Measurements from ENCODE around the gene GATAD2A. TPM values are rescaled to one million over a fixed set of nuclear protein-coding genes. Genes with fewer than 3 reads are reported as not detected.

The GATAD2A gene
- total and polyA plus RNA-seq, 9 of the 15 experiments (the other 6 are each of a cell fraction or from before 2014, with no cell fraction given) = 2.4 to 226 (median 44.2) TPM

DNA sequence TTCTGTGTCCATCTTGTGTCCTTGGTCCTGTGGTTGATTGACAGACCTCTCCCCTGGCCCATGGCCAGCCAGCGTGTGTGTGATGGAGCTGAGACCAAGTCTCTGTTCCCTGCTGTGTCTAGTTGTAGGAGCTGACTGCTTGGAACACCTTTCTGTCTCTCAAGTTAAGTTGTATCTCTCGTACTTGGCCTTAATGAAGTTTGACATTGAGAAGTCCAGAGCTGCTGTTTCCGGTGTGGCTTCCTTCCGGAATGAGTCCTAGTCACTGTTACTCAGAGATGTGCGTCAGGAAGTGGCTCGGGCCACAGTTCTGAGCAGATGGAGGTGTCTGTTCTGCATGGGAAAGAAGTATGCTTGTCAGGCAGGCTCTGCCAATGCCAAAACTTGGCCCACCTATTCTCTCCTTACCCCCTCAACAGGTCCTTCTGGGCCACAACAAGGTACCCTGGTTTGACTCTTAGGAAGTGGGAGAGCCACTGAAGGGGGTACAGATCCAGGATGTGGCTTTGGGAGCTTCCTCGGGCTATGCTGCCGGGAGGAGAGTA lies 54.3 kb downstream of the GATAD2A start (continued):
- TF ChIP-seq, protein P1, sequence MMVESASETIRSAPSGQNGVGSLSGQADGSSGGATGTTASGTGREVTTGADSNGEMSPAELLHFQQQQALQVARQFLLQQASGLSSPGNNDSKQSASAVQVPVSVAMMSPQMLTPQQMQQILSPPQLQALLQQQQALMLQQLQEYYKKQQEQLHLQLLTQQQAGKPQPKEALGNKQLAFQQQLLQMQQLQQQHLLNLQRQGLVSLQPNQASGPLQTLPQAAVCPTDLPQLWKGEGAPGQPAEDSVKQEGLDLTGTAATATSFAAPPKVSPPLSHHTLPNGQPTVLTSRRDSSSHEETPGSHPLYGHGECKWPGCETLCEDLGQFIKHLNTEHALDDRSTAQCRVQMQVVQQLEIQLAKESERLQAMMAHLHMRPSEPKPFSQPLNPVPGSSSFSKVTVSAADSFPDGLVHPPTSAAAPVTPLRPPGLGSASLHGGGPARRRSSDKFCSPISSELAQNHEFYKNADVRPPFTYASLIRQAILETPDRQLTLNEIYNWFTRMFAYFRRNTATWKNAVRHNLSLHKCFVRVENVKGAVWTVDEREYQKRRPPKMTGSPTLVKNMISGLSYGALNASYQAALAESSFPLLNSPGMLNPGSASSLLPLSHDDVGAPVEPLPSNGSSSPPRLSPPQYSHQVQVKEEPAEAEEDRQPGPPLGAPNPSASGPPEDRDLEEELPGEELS (CRISPR knock-in tag; IDR thresholded peaks at IDR 0.05; ENCODE audit: borderline replicate concordance) = no peak
- TF ChIP-seq SIX5 (IDR thresholded peaks at IDR 0.05; ENCODE audit: borderline replicate concordance in 1 of 2, insufficient read depth in 1 of 2, low read depth in 1 of 2, low read length in 2 of 2) = no peak
- TF ChIP-seq, protein P2, sequence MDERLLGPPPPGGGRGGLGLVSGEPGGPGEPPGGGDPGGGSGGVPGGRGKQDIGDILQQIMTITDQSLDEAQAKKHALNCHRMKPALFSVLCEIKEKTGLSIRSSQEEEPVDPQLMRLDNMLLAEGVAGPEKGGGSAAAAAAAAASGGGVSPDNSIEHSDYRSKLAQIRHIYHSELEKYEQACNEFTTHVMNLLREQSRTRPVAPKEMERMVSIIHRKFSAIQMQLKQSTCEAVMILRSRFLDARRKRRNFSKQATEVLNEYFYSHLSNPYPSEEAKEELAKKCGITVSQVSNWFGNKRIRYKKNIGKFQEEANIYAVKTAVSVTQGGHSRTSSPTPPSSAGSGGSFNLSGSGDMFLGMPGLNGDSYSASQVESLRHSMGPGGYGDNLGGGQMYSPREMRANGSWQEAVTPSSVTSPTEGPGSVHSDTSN (CRISPR knock-in tag; IDR thresholded peaks at IDR 0.05; ENCODE audit: low read depth) = no peak
- TF ChIP-seq, protein P2 (tag; conservative IDR thresholded peaks at IDR 0.05; ENCODE audit: low read depth) = peak; percentile 64
- TF ChIP-seq ILK (tag; IDR thresholded peaks at IDR 0.05; ENCODE audit: borderline replicate concordance, low read depth) = no peak
- TF ChIP-seq GATAD2B (IDR thresholded peaks at IDR 0.05; ENCODE audit: borderline replicate concordance) = no peak
- TF ChIP-seq, protein P3, sequence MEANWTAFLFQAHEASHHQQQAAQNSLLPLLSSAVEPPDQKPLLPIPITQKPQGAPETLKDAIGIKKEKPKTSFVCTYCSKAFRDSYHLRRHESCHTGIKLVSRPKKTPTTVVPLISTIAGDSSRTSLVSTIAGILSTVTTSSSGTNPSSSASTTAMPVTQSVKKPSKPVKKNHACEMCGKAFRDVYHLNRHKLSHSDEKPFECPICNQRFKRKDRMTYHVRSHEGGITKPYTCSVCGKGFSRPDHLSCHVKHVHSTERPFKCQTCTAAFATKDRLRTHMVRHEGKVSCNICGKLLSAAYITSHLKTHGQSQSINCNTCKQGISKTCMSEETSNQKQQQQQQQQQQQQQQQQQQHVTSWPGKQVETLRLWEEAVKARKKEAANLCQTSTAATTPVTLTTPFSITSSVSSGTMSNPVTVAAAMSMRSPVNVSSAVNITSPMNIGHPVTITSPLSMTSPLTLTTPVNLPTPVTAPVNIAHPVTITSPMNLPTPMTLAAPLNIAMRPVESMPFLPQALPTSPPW (CRISPR knock-in tag; IDR thresholded peaks at IDR 0.05) = no peak
- TF ChIP-seq ZNF785 (CRISPR knock-in tag; IDR thresholded peaks at IDR 0.05) = no peak
- TF ChIP-seq ZNF3 (CRISPR knock-in tag; IDR thresholded peaks at IDR 0.05) = no peak
- TF ChIP-seq ATF7 (IDR thresholded peaks at IDR 0.05) = no peak
- TF ChIP-seq ARID2 (IDR thresholded peaks at IDR 0.05) = no peak
- TF ChIP-seq, protein P4, sequence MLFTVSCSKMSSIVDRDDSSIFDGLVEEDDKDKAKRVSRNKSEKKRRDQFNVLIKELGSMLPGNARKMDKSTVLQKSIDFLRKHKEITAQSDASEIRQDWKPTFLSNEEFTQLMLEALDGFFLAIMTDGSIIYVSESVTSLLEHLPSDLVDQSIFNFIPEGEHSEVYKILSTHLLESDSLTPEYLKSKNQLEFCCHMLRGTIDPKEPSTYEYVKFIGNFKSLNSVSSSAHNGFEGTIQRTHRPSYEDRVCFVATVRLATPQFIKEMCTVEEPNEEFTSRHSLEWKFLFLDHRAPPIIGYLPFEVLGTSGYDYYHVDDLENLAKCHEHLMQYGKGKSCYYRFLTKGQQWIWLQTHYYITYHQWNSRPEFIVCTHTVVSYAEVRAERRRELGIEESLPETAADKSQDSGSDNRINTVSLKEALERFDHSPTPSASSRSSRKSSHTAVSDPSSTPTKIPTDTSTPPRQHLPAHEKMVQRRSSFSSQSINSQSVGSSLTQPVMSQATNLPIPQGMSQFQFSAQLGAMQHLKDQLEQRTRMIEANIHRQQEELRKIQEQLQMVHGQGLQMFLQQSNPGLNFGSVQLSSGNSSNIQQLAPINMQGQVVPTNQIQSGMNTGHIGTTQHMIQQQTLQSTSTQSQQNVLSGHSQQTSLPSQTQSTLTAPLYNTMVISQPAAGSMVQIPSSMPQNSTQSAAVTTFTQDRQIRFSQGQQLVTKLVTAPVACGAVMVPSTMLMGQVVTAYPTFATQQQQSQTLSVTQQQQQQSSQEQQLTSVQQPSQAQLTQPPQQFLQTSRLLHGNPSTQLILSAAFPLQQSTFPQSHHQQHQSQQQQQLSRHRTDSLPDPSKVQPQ (CRISPR knock-in tag; IDR thresholded peaks at IDR 0.05; ENCODE audit: borderline replicate concordance) = no peak
